ENCODE results near the gene DCAF7.

The DCAF7 gene

GRCh38 chr17:63629627-63630026 lies 79.3 kb downstream of the DCAF7 start:
- peak; percentile 32 for DNase-seq (ENCODE audit: low read depth)
- no peak for TF ChIP-seq CTCF (IDR thresholded peaks at IDR 0.05; ENCODE audit: low read length, missing control alignments)

GRCh38 chr17:63631062-63631461 lies 80.8 kb downstream of the DCAF7 start:
- TF ChIP-seq CTCF (IDR thresholded peaks at IDR 0.05; ENCODE audit: low read length, missing control alignments), result no peak
- no peak for DNase-seq (ENCODE audit: low read depth)
- H3K4me3 ChIP-seq (replicated peaks; ENCODE audit: low read depth, low read length), result no peak overlapping the region

More at GRCh38 chr17:63629627-63630026, 79.3 kb downstream of the DCAF7 start:
- no peak overlapping the region for H3K4me3 ChIP-seq (replicated peaks; ENCODE audit: low read depth, low read length)

- no peak for DNase-seq (ENCODE audit: low read depth)
- no peak for TF ChIP-seq CTCF (IDR thresholded peaks at IDR 0.05; ENCODE audit: low read length, missing control alignments)
- H3K4me3 ChIP-seq (replicated peaks; ENCODE audit: low read depth, low read length), result no peak overlapping the region
Observed at GRCh38 chr17:63631626-63632025, 81.3 kb downstream of the DCAF7 start.

- no peak overlapping the region for H3K4me3 ChIP-seq (replicated peaks; ENCODE audit: low read depth, low read length)
- no peak for TF ChIP-seq CTCF (IDR thresholded peaks at IDR 0.05; ENCODE audit: low read length, missing control alignments)
- no peak for DNase-seq (ENCODE audit: low read depth)
Observed at GRCh38 chr17:63633742-63634141, 83.5 kb downstream of the DCAF7 start.

- H3K4me3 ChIP-seq (replicated peaks; ENCODE audit: low read depth, low read length), result no peak overlapping the region
- TF ChIP-seq CTCF (IDR thresholded peaks at IDR 0.05; ENCODE audit: low read length, missing control alignments), result no peak
- peak; percentile 55 for DNase-seq (ENCODE audit: low read depth)
Observed at GRCh38 chr17:63634163-63634562, 83.9 kb downstream of the DCAF7 start.

GRCh38 chr17:63634816-63635215 lies 84.5 kb downstream of the DCAF7 start:
- no peak overlapping the region for H3K4me3 ChIP-seq (replicated peaks; ENCODE audit: low read depth, low read length)
- no peak for TF ChIP-seq CTCF (IDR thresholded peaks at IDR 0.05; ENCODE audit: low read length, missing control alignments)

GRCh38 chr17:63635290-63635689 lies 85.0 kb downstream of the DCAF7 start:
- no peak for DNase-seq (ENCODE audit: low read depth)
- H3K4me3 ChIP-seq (replicated peaks; ENCODE audit: low read depth, low read length), result no peak overlapping the region
- TF ChIP-seq CTCF (IDR thresholded peaks at IDR 0.05; ENCODE audit: low read length, missing control alignments), result no peak

More at GRCh38 chr17:63634816-63635215, 84.5 kb downstream of the DCAF7 start:
- no peak for DNase-seq (ENCODE audit: low read depth)
